Stimulated activated CD4-positive, alpha-beta T cell treated with anti-CD3 and anti-CD28 coated beads, Interleukin-12 subunit alpha, Interleukin-12 subunit beta, amount 100 ng/mL, for 48 hours (primary cell): ENCODE measurements around the gene OSBP2.

ENCODE experiments used
- DNase-seq, 3 donors: peaks; one replicate each; pipeline ENCODE4 v3.0.0-alpha.2; 2020; ENCODE audit warnings: low read depth in 2 of 3, low spot score in 1 of 3

OSBP2 gene

DNA sequence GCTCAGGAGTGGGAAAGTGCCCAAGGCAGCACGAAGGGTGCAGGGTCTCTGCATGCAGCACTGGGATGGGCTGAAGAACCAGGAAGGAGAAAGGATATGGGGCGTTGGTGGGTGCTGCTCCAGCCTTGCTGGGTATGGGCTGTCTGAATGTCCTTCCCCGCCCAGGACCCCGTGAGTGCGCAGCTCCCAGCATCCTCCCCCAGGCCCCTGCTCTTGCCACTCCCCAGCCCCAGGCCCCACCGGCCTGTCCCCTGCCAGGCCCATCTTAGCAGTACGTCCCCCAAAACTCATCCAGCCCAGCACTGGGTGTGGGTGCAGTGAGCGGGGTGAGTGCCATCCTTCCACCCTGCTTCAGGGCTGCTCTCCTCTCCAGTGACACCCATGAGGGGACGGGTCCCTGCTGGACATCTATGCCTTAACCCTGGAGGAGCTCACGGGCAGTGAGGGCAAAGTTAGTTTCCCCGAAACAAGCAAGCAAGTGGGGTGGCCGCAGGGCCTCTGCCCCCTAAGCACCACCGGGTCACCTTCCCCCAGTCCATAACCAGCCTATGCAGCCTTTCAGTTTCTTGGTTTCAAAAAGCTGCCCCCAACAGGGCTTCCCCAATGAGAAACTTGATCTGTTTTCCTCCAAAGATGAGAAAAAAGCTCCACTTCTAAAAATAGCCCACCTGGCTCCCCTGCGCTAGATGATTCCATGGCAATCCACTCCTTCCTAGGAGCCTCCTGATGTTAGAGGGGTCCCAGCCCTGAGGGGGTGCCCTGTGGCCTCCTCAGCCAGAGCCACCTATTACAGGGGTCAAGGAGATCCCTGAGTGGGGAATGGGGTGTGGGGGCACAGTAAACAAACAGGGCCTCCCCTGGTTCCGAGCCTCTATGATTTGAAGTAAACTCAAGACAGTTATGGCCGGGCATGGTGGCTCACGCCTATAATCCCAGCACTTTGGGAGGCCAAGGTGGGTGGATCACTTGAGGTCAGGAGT lies 170.1 kb downstream of the OSBP2 start:
- no peak for DNase-seq

DNA sequence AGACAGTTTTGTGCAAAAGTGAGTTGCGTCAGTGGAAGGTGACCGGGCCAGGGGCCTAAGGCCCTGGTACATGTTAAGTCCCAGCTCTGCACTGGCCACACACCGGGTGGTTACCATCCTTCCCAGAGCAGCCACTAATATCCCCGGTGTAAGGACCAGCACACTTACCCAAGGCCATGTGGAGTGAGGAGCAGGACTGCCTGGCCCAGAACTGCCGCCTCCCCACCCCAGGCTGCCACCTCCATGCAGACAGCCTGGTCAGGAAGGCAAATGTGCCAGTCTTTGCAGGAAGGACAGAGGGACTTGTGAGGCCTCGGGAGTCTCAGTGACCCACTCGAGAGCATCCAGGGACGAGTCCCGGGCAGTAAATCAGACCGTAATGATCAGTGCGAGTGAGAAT lies 171.0 kb downstream of the OSBP2 start:
- DNase-seq: no peak

DNA sequence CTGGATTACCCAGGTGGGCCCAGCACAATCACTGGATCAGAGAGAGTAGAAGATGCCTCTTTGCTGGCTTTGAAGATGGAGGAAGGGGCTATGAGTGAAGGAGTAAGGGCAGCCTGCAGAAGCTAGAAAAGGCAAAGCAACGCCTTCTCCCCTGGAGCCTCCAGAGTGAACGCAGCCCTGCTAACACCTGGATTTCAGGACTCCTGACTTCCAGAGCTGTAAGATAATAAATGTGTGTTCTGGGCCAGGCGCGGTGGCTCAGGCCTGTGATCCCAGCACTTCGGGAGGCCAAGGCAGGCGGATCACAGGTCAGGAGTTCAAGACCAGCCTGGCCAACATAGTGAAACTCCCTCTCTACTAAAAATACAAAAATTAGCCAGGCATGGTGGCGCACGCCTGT lies 171.5 kb downstream of the OSBP2 start:
- no peak for DNase-seq

DNA sequence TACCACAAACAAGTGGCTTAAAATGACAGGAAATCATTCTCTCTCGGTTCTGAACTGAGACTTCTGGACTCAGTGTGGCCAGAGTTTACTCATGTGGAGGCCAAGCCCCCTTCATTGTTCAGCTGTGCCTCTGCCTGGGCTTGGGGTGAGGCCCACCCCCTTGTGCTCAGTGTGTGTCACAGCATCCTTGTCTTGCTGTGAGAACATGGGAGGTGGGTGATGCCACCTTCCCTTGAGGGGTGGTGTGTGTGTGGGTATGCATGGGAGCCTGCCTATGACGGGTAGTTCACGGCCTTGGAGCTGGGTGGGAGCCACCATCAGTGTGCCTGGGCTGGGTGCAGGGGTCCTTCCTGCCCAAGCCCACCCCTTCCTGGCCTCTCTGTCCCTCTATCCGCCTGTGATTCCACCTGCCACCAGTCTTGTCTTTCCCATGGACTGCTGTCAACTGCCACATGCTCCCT lies 172.2 kb downstream of the OSBP2 start:
- DNase-seq: no peak

DNA sequence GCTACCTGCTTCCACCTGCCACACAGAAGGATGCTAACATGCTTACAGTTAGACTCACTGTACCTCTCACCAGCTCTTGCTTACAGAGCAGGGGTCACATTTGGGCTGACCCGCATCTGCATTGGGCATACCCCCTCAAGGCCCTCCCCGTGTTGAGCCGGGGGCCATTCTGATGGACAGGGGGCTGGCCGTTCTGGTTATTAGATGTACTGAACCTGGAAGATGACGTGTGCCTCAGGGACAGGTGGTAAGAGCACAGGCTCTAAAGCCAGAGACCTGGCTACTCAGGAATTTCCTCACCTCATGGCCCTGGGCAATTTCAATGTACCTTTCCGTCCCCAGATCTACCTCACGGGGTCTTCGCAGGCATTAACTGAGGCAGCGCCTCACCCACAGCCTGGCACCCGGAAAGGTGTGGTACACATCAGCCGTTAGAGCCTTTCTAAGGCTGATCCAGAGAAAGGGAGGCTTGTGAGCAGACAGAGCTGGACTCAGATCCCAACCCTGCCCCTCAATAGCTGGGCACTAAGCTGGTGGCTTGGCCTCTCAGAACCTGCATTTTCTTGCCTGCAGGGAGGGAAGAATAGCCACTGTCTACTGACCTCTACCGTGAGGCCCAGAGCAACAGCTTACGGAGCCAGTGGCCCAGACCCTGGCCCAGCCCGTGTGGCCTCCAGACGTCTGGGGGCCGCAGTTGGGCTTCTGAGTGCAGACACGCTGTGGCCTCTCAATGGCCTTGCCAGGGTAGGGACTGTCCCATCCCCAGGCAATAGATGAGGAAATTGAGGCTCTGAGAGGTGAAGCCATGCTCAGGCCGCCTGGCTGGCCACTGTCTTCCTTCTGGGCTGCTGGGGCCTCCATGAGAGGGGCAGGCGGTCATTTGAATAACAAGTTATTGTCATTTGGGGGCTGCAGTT lies 173.3 kb downstream of the OSBP2 start:
- no peak for DNase-seq

DNA sequence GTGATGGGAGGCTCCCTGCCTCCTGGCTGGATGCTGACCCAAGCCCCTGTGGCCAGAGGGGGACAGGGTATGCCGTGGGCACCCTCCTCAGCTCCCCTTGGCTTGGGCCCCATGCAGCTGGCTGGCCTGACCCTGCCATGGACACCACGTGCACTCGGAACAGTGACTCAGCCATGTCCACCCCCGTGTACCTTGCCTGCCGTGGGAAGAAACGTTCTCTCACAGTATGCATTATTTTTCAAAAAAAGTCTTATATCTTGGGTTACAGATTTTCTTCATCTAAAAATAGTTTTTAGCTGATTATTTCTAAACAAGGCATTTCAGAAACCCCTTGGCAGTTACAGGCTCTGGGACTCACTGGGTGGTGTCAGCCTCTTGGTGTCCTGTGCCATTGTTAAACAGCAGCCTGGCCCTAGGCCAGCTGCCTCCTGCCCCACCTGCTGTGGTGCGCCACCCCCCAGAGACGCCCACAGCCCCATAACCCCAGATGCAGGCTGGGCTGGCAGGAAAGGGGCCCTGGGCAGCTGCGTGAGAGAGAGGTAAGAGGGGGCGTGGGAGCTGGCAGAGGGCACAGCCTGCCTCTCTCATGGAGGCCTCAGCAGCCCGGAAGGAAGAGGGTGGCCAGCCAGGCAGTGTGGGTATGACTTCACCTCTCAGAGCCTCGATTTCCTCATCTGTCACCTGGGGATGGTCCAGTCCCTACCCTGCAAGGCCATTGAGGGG lies 174.2 kb downstream of the OSBP2 start:
- no peak for DNase-seq

DNA sequence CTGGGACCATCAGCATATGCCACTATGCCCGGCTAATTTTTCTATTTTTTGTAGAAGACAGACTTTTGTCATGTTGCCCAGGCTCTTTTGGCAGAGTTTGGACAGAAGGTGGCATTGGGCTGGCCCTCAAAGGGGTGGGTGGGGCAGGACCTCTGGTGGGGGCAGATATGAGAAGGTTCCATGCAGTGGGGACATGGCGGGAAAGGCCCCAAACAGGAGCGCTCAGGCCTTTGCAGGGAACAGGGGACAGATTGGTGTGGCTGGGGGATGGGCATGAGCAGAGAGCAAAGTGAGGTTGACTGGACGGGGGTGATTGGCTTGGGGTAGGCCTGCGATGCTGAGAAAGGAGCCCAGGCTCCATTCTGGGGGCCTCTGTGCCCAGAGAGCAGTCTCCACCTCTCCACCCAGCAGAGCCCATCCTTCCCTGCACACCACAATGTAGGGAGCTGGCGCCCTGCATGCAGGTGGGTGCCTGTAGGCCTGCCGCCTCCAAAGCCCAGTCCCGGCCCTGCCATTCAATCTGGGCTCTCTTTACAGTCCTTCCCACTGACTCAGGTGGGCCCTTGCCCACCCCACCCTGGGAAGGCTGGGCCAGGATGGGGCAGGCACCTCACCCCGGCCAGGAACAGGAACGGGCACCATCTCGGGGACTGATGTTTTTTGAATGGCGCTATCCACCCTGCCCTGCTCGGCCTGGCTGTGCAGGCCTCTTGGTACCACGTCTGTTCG lies 175.2 kb downstream of the OSBP2 start:
- no peak for DNase-seq

DNA sequence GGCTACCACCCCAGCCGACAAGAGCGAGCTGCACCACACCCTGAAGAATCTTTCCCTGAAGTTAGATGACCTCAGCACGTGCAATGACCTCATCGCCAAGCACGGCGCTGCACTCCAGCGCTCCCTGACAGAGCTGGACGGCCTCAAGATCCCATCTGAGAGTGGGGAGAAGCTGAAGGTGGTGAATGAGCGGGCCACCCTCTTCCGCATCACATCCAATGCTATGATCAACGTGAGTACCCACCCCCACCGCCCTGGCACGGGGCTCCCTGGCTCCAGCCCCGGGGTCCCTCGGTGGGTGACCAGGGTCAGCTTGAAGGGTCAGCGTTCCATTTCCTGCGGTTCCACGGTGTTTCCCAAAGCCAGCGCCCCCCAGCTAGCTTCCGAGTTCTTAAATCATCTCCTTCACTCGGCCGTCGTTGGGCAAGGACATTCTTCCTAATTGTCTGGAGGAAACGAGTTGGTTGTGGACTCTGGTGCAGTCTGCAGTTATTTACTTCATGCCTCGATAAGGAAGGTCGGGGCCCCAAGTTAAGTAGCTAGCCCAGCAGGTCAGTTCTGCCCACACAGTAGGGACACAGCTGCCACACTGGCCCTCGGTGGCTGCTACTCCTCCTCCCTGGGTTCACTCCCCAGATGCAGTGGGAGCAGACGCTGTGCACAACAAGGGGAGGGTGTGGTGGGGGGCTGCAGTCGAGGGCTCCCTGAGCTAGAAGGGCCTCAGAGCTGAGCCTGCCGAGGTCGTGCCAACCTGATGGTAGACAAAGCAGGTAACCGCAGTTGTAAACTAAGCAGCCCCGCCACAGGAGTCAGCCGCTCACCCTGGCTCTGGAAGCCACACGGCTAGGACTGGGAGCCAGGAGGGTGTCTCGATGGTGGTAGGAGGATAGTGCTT lies 176.0 kb downstream of the OSBP2 start:
- no peak for DNase-seq

DNA sequence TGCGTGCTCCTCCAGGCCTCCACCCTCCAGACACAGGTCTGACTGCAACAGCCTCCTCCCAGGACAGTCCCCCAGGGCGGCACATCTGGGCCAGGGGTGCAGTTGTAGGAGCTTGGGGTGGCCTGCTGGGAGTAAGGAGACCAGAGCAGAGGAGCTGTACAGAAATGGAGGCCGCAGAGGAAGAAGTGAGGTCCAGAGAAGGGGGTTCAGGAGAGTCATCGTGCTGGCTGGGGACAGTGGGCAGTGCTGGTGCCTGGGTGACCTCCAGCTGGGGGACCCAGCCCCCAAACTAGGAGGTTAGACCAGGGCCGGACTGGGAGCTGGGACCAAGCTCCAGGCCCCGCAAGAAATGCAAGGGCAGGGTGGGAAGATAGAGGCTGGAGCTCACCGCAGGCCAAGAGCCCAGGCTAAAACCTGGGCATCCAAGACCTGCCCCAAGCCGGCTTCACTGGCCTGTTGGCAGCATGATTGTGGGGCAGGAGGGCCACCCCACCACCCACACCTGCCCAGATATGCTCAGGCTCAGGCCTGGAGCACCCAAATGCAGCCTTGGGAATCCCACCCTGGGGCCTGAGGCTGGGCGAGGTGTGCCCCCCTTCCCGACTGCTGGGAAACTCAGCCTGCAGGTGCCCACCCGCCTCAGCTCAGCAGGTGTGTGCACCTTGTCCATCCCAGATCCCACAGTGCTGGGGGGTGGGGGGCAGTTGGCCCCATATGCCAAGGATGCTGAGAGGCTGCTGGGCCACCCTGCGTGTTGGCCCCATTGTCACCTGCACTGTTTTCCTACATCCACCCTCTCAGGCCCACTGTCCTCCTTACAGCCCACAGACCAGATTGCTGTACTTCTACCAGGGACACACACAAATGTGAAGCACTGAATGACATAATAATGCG lies 177.0 kb downstream of the OSBP2 start:
- no peak for DNase-seq

DNA sequence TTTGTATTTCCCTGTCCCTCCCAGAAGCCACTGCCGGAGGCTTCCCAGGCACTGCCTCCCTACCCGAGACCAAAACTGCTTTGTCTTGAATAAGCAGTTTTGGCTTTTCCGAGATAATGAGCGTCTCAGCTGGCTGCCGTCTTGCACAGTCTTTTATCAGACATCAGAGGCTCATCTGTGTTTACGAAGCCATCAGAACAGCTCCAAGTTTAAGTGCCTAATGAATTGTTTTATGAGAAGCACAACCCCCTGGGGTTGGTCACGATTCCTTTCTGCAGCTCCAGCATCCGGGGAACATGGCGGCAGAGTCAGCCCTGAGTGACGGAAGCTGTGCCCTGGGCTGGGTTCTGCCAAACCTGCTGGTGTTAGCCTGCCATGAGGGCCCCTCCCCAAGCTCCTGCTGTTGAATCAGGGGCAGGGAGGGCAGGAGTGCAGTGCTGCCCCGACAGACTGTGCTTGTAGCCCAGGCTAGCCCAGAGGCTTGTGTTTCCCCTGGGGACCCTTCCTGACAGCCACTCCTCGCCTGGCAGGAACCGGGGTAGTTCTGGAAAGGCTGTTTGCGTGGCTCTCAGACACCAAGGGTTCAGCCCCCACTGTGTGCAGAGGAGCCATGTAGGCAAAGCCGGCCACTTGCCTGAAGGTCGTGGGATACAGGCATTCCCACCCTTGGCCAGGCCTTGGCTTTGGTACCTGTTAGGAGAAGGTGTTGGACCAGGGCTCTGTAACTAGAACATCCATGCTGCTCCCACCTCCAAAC lies 177.8 kb downstream of the OSBP2 start:
- DNase-seq: no peak

DNA sequence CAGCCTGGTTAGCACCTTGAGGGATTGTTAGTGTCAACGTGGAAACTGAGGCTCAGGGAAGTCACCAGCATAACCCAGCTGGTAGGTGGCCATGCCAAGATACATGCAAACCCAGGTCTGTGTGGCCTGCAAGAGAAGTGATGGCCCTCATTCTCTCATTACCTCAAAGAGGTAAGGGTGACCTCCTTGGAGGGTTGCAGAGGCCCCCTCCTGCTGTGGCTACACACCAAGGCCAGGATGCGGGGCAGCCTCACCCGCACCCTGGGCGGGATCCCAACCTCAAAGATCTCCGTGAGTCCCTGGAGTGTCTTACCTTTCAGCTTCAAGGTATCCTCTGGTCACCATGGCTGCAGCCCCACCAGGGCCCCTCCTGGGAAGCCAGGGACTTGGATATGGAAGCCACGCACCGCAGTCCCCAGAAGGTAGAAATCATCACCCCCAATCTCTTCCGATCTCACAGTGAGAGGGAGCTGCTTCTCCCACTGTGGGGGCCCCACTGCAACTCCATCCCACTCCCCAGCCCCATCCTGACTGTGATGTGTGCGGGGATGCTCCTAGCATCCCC lies 178.5 kb downstream of the OSBP2 start:
- no peak for DNase-seq

DNA sequence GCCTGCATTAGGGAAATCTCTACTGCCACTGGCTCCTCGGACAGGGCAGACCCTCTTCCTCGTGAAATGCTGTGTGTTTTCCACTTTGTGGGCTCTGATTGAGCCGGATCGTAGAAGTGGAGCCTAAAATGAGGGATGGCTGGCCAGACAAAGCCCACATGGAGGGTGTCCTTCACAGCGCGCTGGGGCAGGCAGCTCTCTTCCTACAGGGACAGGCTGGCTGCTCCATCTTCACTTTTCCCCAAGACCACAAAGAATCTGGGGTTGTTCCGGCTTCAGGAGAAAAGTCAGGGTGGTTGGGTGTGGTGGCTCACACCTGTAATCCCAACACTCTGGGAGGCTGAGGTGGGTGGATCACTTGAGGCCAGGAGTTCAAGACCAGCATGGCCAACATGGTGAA lies 179.0 kb downstream of the OSBP2 start:
- no peak for DNase-seq

DNA sequence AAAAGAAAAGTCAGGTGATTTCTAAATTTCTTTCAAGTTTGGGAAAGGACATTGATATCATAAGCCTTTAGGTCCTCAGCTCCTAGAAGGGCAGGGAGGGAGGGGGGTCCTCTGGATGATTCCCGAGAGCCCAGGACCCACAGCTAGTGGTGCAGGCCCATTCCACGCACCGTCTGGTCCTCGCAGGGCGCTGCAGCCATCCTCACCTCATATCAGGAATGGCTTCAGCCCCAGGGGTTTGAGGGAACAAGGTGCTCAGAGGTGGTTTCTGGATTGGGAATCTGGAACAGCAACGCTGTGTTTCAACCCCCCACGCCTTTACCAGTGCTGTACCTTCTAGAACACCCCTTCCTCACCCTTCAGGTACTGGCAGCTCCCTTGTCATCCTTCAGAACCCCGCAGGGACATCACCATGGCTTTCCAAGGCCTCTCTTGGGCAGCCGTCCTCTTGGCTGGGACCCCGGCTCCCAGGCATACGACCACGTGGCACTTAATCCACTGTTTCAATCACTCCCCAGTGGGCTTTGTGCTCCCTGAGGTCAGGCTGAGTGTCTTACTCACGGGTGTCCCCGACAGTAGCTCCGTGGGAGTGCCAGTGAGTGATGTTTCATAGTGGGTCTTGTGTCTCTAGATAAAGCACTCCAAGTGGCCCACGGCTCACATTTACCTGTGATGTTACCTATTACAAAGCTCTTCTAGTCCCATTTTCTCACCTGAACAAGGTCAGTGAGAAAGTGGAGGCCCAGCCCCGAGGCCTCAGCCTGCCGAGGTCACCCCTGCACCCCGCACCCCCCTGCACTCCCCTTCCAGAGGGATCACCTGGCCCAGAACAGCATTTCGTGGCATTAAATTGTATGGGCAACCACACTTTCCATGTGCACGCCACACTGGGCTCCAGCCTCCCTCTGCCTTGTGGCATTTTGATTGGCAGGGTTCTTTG lies 180.0 kb downstream of the OSBP2 start:
- DNase-seq: no peak

DNA sequence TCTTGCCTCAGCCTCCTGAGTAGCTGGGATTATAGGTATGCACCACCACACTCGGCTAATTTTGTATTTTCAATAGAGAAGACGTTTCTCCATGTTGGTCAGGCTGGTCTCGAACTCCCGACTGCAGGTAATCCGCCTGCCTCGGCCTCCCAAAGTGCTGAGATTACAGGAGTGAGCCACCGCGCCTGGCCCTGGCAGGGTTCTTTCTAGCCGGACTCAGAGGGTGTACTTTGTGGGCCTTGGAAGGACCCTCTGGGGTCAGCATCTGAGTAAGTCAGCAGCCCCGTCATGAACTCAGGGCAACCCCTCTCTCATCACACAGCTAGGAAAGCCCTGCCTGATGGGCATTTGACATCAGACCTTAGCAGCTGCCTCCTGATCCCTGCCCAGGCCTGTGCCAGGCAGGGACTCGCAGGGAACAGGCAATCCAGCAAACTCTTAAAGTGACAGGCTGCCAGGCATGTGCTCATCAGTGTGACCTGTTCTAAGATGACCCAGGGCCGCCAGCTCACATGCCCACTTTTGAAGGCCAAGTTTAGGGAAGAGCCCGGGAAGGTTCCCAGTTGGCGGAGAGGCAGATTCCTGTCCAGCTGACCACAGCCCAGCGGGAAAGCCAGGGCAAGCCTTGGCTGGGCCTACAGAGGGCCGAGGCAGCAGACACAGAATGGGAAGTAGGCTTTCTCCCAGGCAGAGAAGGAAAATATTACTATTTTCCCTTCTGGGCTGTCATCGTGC lies 181.0 kb downstream of the OSBP2 start:
- no peak for DNase-seq

DNA sequence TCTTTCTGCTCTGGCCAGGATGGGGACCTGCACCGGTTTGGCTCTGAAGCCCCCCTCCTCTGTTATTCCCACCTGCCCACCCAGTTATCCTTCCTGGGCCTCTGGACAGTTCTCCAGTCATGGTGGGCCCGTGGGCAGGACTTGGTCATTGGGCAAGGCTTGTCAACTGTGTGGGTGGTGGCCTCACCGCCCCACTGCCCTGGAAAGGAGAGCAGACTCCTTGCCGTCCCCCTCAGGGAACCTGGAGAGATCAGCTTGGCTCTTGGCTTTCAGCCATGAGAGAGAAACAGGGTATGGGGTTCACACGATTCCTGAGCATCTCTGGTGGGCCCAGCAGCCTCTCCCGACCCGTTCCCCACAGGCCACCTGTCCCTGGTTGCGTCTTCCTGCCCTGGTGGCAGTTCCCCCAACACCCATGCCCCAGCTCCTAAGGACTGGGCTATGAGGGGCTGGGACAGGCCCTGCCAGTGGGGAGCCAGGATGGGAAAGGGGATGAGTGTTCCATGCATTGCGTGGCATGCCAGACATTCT lies 181.6 kb downstream of the OSBP2 start:
- DNase-seq: no peak
